Measurements from ENCODE around the gene CFAP77.

Gene CFAP77

DNA sequence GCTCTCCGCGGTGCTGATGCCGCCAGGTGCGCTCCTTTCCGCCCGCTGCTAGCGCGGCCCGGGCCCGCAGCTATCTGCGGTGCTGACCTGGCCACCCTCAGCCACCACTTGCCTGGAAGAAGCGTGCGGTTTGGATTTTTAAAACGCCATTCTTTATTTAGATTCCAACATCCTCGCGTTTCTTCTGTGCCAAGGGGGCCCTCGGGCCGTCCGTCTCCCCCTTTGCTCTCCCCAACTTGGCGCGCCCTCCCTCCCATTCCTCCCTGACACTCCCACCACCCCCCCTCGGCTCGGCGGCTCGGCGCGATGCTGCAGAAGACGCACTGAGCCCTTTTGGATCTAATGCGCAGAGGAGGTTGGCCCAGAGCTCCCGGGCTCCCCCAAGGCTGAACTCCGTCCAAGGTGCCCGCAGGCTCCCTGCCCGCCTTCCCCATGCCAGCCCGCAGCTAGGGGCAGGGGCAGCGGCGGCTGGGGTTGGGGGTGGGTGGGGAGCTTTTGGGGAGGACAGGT lies 172.3 kb downstream of the CFAP77 start, which contains the start of gene BARHL1:
TSS of gene BARHL1 (plus strand) at position 331 of the 510 bp plus-strand sequence. CDS start 192 bp downstream, outside the sequence.
- no peak for DNase-seq (ENCODE audit: low read depth in 2 of 2)

- no peak for DNase-seq (ENCODE audit: low read depth in 2 of 2)
Measured at GRCh38 chr9:132582786-132583583, 173.0 kb downstream of the CFAP77 start.

DNA sequence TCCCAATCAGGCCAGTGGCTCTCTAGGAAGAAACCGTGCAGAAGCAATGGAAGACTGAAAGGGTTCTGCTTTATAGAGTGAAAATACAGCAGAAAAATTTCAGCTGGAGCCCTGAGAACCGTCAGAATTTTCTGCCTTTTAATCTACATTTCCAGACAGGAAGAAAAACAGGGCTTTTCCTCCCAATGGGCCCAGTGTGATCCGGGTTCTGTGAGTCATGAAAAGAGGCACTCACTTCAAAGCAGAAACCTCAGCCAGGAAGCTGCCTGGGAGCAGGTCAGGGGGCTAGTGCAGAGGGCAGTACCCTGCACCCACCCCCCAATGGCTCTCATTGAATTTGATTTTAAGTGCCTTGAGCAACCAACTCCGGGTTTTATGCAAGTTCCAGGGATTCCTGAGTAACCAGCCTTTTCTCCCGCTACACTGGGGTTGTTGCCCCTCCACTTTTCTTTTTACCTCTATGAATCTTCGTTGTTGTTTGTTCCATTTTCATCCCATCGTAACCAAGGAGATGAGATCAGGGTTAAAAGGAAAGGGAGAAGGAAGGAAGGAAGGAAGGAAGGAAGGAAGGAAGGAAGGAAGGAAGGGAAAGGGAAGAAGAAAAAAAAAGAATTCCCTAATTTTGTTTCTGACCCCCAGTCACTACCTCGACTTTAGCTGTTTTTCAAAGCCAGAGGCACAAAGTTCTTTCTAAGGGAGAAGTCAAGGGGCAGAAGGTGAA lies 173.7 kb downstream of the CFAP77 start:
- DNase-seq (ENCODE audit: low read depth in 2 of 2) = no peak

DNA sequence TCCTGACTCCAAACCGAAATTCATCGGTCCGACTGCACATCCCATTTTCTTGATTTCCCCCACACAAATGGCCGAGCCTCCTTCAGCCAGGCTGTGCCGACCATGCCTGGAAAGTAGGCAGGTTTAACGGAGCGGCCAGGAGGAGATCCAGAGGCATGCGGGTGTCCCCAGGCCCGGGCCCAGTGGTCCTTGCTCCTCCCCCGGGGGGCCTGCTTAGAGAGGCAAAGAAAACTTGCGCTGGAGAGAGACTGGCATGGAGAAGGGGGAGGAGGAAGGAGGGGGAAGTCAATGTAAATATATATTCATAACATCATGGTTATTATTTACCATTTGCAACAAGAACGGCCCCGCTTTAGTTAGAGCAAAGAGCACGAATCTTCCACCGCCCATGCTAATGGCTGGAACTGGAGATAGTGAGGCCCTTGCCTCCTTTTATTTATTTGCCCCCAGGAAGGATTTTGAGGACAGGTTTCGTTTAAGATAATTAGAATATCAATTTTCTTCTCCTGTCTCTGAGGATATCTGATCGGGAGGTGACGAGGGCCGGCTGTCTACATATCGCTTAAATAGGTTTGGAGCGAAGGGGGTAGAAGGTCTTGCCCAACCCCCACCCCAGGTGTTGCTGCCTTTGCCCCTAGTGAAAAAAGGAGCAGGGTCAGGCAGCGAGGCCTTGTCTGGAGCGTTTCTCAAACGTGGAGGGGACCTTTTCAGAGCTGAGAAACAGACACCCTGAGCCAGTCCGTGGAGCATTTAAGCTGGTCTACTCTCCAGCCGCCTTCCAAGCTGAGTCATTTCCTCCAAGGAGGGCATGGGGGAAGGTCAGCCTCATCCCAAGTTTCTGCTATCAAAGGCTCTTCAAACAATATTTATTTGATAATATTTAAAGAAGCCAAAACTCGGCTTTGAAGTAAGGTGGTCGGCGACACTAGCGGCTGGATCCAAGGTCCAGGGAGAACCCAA lies 174.9 kb downstream of the CFAP77 start:
- no peak for DNase-seq (ENCODE audit: low read depth in 2 of 2)

DNA sequence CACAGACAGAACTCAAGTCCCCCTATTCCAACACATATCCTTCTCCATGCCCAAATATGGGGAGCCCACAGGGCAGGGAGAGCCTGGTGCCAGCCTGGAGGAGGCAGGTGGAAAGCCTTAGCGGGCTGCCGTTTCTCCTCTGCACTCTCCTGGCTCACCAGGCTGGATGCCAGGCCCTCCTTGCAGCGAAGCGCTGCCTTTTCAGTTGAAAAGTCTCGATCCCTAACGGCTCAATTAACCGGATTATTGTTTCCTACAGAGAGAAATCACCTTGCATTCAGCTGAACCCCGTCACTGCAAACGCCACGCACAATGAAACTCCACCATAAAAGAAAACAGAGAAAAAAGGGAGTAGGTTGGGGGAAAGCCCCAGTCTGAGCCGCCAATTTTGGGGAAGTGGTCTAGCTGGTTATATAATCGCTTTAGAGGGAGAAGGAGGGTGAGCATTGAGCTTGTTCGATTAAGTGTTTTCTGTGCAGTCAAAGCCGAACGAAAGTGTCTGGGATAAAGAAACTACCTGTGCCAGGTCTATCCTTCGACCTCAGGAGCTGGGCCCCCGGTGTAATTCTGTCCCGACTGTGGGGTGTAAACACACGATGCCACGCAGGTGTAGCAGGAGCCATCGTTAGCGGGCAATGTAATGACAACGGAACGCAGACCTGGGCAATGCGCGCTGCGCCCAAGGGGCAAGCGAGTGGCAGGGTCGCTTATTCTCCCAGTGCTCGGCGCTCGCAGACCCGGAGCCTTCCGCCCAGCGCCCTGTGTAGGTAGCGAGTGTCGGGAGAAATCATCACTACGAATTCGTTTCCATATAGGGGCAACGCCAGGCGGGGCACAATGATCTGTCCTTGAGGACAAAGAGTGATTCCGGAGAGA lies 176.2 kb downstream of the CFAP77 start:
- DNase-seq (ENCODE audit: low read depth in 2 of 2) = no peak

- DNase-seq (ENCODE audit: low read depth in 2 of 2) = no peak
Measured at GRCh38 chr9:132586830-132587591, 177.0 kb downstream of the CFAP77 start.

DNA sequence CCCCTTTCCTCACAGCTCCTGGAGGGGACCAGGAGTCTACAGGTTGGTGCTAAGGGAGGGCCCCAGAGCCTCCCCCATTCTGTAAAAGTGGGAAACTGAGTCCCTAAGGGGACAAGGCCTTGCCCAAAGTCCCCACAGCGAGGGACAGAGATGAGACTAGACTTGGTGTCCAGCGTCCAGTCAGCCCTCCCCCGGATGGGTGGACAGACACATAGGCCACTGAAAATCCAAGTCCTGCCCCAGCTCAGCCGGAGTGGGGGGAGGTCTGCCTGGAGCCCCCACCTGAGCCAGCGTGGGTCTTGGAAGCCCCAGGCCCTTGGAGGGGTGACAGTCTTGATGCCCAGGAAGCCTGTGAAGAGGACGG lies 177.6 kb downstream of the CFAP77 start:
- no peak for DNase-seq (ENCODE audit: low read depth in 2 of 2)

- DNase-seq (ENCODE audit: low read depth in 2 of 2) = no peak
Measured at GRCh38 chr9:132588098-132588497, 178.1 kb downstream of the CFAP77 start.

DNA sequence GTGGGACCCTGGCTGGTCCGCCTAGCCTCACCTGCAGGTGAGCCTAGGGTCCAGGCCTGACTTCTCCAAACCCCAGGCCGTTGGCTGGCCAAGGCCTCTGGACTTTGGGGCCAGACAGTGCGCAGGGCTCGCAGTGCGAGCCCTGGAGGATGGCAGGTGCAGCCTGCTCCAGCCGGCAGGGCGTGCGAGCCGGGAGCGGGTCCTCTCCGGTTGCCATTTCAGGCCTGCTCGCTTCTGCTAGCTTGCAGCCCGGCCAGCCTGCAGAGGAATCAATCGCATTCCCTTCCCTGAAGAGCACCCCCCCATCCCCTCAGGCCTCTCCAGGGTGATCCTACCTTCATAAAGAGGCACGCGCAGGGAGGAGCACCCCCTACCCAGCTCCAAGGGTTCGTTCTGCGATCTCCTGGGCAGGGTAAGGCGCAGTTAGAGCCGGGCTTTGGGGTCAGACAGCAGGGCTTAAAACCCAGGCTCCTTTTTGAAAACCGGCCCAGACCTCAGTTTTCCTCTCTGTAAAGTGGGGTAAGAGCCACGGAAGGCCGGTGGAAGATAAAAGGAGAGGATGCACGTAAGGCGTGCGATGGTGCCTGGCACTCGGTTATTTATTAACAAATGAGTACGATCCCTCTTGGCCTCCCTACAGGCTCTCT lies 178.6 kb downstream of the CFAP77 start:
- DNase-seq (ENCODE audit: low read depth in 2 of 2) = no peak

GRCh38 chr9:132589148-132590036 lies 179.4 kb downstream of the CFAP77 start:
- DNase-seq (ENCODE audit: low read depth in 2 of 2) = no peak

GRCh38 chr9:132590037-132590317 lies 180.0 kb downstream of the CFAP77 start:
- no peak for DNase-seq (ENCODE audit: low read depth in 2 of 2)

- DNase-seq (ENCODE audit: low read depth in 2 of 2) = no peak
Measured at GRCh38 chr9:132590318-132591182, 180.5 kb downstream of the CFAP77 start.

DNA sequence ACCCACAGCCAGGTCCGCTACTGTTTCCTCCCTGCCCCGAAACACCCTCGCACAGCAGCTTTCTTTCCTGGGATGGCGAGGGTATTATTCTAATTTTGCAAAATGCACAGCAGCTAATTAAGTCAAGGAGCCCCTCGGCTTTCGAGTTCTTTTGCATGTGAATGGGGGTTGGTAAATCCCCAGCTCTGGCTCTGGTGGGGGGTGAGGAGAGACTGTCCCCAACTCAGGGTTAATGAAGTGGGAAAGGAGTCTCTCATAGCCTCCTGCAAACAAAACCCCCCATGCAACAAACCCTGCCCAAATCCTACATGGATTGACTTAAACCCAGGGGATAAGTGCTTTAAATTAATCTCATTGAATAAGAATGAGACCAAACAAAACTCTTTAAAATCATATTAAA lies 181.2 kb downstream of the CFAP77 start:
- no peak for DNase-seq (ENCODE audit: low read depth in 2 of 2)

GRCh38 chr9:132591751-132592314 lies 181.8 kb downstream of the CFAP77 start:
- DNase-seq (ENCODE audit: low read depth in 2 of 2) = no peak

- no peak for DNase-seq (ENCODE audit: low read depth in 2 of 2)
Measured at GRCh38 chr9:132592451-132592850, 182.4 kb downstream of the CFAP77 start.

DNA sequence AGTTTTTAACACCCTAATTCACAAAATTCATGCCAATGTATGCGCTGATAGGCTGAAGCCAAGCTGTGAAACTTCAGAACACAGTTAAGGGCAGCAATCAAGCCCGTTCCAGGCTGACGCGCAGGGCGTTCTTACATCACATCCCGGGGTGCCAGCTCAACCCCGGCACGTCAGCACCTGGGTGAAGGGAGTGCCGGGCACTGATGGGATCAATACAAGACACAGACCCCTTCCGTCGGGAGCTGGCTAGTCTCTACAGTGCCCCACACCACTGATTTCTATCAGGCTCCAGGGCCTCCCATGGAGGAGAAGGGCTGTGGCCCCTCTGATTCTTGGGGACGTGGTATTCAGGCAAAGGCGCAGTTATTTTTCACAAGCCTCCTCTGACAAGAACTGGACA lies 184.4 kb downstream of the CFAP77 start:
- DNase-seq (ENCODE audit: low read depth in 2 of 2) = no peak

GRCh38 chr9:132595319-132595718 lies 185.3 kb downstream of the CFAP77 start:
- no peak for DNase-seq (ENCODE audit: low read depth in 2 of 2)

All from stimulated activated CD8-positive, alpha-beta memory T cell treated with anti-CD3 and anti-CD28 coated beads, Interleukin-7, amount 100 ng/mL, for 4 hours (primary cell).